HAP-1 (cell line): ENCODE measurements around the gene CHCHD3.
A peak's percentile ranks its signal among the peaks of the same experiment; 100 is the strongest.

Experiments used
- DNase-seq, 2 experiments: peaks; one replicate each; pipeline ENCODE4 v3.0.0-alpha.2; 2016 to 2020; ENCODE audit warnings: low spot score in 2 of 2
- H3K27me3 ChIP-seq: fragments of 250-450 bp; sonication (Bioruptor Pico); 2 replicates; pipeline ENCODE4 v1.5.1; 2020; ENCODE audit warnings: low read depth, mild to moderate bottlenecking, moderate library complexity
- H3K36me3 ChIP-seq: fragments of 250-450 bp; sonication (Bioruptor Pico); replicated peaks from 2 replicates; pipeline ENCODE4 v1.5.1; 2020; ENCODE audit warnings: mild to moderate bottlenecking
- H3K4me1 ChIP-seq: fragments of 250-450 bp; sonication (Bioruptor Pico); 2 replicates; pipeline ENCODE4 v1.5.1; 2020; ENCODE audit warnings: mild to moderate bottlenecking
- H3K4me3 ChIP-seq: fragments of 250-450 bp; sonication (Bioruptor Pico); 2 replicates; pipeline ENCODE4 v1.5.1; 2020; ENCODE audit warnings: mild to moderate bottlenecking, moderate library complexity
- H3K9me3 ChIP-seq: fragments of 250-450 bp; sonication (Bioruptor Pico); 2 replicates; pipeline ENCODE4 v1.5.1; 2020; ENCODE audit warnings: mild to moderate bottlenecking, moderate library complexity
- in situ Hi-C: fragments of 300-500 bp; cut with MboI; formaldehyde crosslinking; loops from 3 replicates; pipeline ENCODE4 v1.14.3; 2020; ENCODE audit warnings: low sequenced_read_pairs, inconsistent platforms, mixed read lengths

Gene CHCHD3

GRCh38 chr7:133108023-133108422, 26.1 kb upstream of the CHCHD3 start:
- Histone ChIP-seq H3K36me3 (no peaks in the 10 kb centered on the region), H3K4me3 (no peak overlapping the region), H3K9me3 (no peaks in the 10 kb centered on the region), H3K4me1 (no peaks in the 10 kb centered on the region), H3K27me3 (peaks cover 5% of the 10 kb centered on the region; the same call in 1 of the 2 replicates)
- in situ Hi-C loops: no loop called here
- DNase-seq: no peak

- no peaks in the 10 kb centered on the region for H3K4me1 ChIP-seq
- in situ Hi-C loops: no loop called here
- no peak for DNase-seq
- H3K36me3 ChIP-seq: no peaks in the 10 kb centered on the region
- peaks cover 35% of the 10 kb centered on the region for H3K27me3 ChIP-seq
- H3K4me3 ChIP-seq: no peak overlapping the region
- no peaks in the 10 kb centered on the region for H3K9me3 ChIP-seq
Observed at GRCh38 chr7:133102276-133103060, 20.6 kb upstream of the CHCHD3 start.

- H3K27me3 ChIP-seq: peaks cover 41% of the 10 kb centered on the region
- H3K36me3 ChIP-seq: no peaks in the 10 kb centered on the region
- in situ Hi-C loops: no loop called here
- no peak overlapping the region for H3K4me3 ChIP-seq
- H3K4me1 ChIP-seq: no peaks in the 10 kb centered on the region
- DNase-seq: no peak
- no peaks in the 10 kb centered on the region for H3K9me3 ChIP-seq
Observed at GRCh38 chr7:133099633-133100286, 17.9 kb upstream of the CHCHD3 start.

- Histone ChIP-seq H3K36me3 (no peaks in the 10 kb centered on the region), H3K27me3 (peaks cover 15% of the 10 kb centered on the region), H3K4me3 (no peak overlapping the region), H3K4me1 (no peaks in the 10 kb centered on the region), H3K9me3 (no peaks in the 10 kb centered on the region)
- DNase-seq: no peak
- in situ Hi-C loops: no loop called here
Observed at GRCh38 chr7:133095119-133095671, 13.3 kb upstream of the CHCHD3 start.

- peaks cover 10% of the 10 kb centered on the region for H3K27me3 ChIP-seq
- in situ Hi-C loops: no loop called here
- no peaks in the 10 kb centered on the region for H3K9me3 ChIP-seq
- no peaks in the 10 kb centered on the region for H3K4me1 ChIP-seq
- no peak for DNase-seq
- no peaks in the 10 kb centered on the region for H3K36me3 ChIP-seq
- H3K4me3 ChIP-seq: no peak overlapping the region
Observed at GRCh38 chr7:133091943-133092464, 10.1 kb upstream of the CHCHD3 start.

GRCh38 chr7:133082390-133082766, 488 bp upstream of the CHCHD3 start:
- no peak for DNase-seq
- H3K4me3 ChIP-seq: no peak overlapping the region; the same call in 1 of the 2 replicates
- in situ Hi-C loops: no loop called here
- H3K4me1 ChIP-seq: peaks cover 17% of the 10 kb centered on the region
- H3K9me3 ChIP-seq: no peaks in the 10 kb centered on the region
- H3K27me3 ChIP-seq: peaks cover 11% of the 10 kb centered on the region
- peaks cover 3% of the 10 kb centered on the region; the same call in 1 of the 2 replicates for H3K36me3 ChIP-seq

- DNase-seq: peak in 1 of 2 experiments; percentile 47
- peak overlapping the region; percentile 80 for H3K4me3 ChIP-seq
- H3K4me1 ChIP-seq: peaks cover 17% of the 10 kb centered on the region
- in situ Hi-C loops: no loop called here
- peaks cover 3% of the 10 kb centered on the region; the same call in 1 of the 2 replicates for H3K36me3 ChIP-seq
- 0 out of 2 replicates have a peak, but pooled peaks cover 6% of the 10 kb centered on the region for H3K27me3 ChIP-seq
- no peaks in the 10 kb centered on the region for H3K9me3 ChIP-seq
Observed at GRCh38 chr7:133081119-133081598, 731 bp downstream of the CHCHD3 start.

- in situ Hi-C loops: no loop called here
- Histone ChIP-seq H3K9me3 (no peaks in the 10 kb centered on the region), H3K4me1 (peaks cover 17% of the 10 kb centered on the region), H3K27me3 (no peaks in the 10 kb centered on the region), H3K36me3 (peaks cover 3% of the 10 kb centered on the region; the same call in 1 of the 2 replicates), H3K4me3 (peak overlapping the region; percentile 3; the same call in 1 of the 2 replicates)
- DNase-seq: peak; percentile 44 to 64
Observed at GRCh38 chr7:133079296-133079695, 2.6 kb downstream of the CHCHD3 start.

- H3K9me3 ChIP-seq: no peaks in the 10 kb centered on the region
- peaks cover 17% of the 10 kb centered on the region for H3K4me1 ChIP-seq
- peaks cover 6% of the 10 kb centered on the region for H3K36me3 ChIP-seq
- H3K27me3 ChIP-seq: no peaks in the 10 kb centered on the region
- no peak overlapping the region for H3K4me3 ChIP-seq
- no peak for DNase-seq
- in situ Hi-C loops: no loop called here
Observed at GRCh38 chr7:133077394-133077793, 4.5 kb downstream of the CHCHD3 start.

- peaks cover 6% of the 10 kb centered on the region for H3K36me3 ChIP-seq
- peaks cover 18% of the 10 kb centered on the region for H3K4me1 ChIP-seq
- H3K27me3 ChIP-seq: no peaks in the 10 kb centered on the region
- no peak overlapping the region for H3K4me3 ChIP-seq
- in situ Hi-C loops: no loop called here
- H3K9me3 ChIP-seq: no peaks in the 10 kb centered on the region
- DNase-seq: no peak
Observed at GRCh38 chr7:133076142-133076541, 5.7 kb downstream of the CHCHD3 start.

- DNase-seq: no peak
- in situ Hi-C loops: no loop called here
- H3K9me3 ChIP-seq: no peaks in the 10 kb centered on the region
Observed at GRCh38 chr7:133071506-133071905, 10.4 kb downstream of the CHCHD3 start.

GRCh38 chr7:133070562-133070961, 11.3 kb downstream of the CHCHD3 start:
- peaks cover 10% of the 10 kb centered on the region for H3K36me3 ChIP-seq
- in situ Hi-C loops: no loop called here
- no peaks in the 10 kb centered on the region for H3K27me3 ChIP-seq
- peak; percentile 30 to 39 for DNase-seq
- H3K4me3 ChIP-seq: no peak overlapping the region
- H3K9me3 ChIP-seq: no peaks in the 10 kb centered on the region
- H3K4me1 ChIP-seq: peaks cover 7% of the 10 kb centered on the region; the same call in 1 of the 2 replicates

More at GRCh38 chr7:133071506-133071905, 10.4 kb downstream of the CHCHD3 start:
- no peak overlapping the region for H3K4me3 ChIP-seq
- no peaks in the 10 kb centered on the region for H3K27me3 ChIP-seq
- peaks cover 7% of the 10 kb centered on the region; the same call in 1 of the 2 replicates for H3K4me1 ChIP-seq
- H3K36me3 ChIP-seq: peaks cover 10% of the 10 kb centered on the region

GRCh38 chr7:133065301-133065700, 16.6 kb downstream of the CHCHD3 start:
- Histone ChIP-seq H3K4me1 (no peaks in the 10 kb centered on the region), H3K9me3 (no peaks in the 10 kb centered on the region), H3K4me3 (no peak overlapping the region), H3K36me3 (peaks cover 7% of the 10 kb centered on the region), H3K27me3 (no peaks in the 10 kb centered on the region)
- no peak for DNase-seq
- in situ Hi-C loops: no loop called here
